Astrocyte (in vitro differentiated cells and primary cell): ENCODE results near the gene NR6A1. TPM values are rescaled to one million over a fixed set of nuclear protein-coding genes. Genes with fewer than 3 reads are reported as not detected.
A peak's percentile ranks its signal among the peaks of the same experiment; 100 is the strongest.

Source experiments
- DNase-seq: peaks from one replicate; pipeline ENCODE4 v3.0.0-alpha.2; 2010; ENCODE audit warnings: low read depth
- FAIRE-seq: peaks from 2 replicates; lab custom pipeline; 2011; peaks lifted over from hg19 to GRCh38; lab: Jason Lieb, UNC
- H2AFZ ChIP-seq: 2 replicates; pipeline ENCODE4 v1.6.0; 2012; ENCODE audit warnings: low read depth, low read length, inconsistent platforms
- H3K27ac ChIP-seq: 2 replicates; pipeline ENCODE4 v1.5.1; 2011; ENCODE audit warnings: low read depth, low read length, inconsistent platforms
- H3K27me3 ChIP-seq: 2 replicates; pipeline ENCODE4 v1.6.0; 2011; ENCODE audit warnings: low read length, inconsistent platforms; ENCODE audit not compliant: insufficient read depth
- H3K36me3 ChIP-seq: 2 replicates; pipeline ENCODE4 v1.5.1; 2011; ENCODE audit warnings: low read length, inconsistent platforms; ENCODE audit not compliant: insufficient read depth
- H3K4me1 ChIP-seq: 2 replicates; pipeline ENCODE4 v1.5.1; 2011; ENCODE audit warnings: low read length, inconsistent platforms; ENCODE audit not compliant: insufficient read depth
- H3K4me2 ChIP-seq: 2 replicates; pipeline ENCODE4 v1.6.0; 2012; ENCODE audit warnings: low read length, inconsistent platforms
- H3K4me3 ChIP-seq: 2 replicates; pipeline ENCODE4 v1.5.1; 2011; ENCODE audit warnings: low read depth, mild to moderate bottlenecking, low read length, inconsistent platforms; ENCODE audit not compliant: insufficient read depth
- H3K79me2 ChIP-seq: 2 replicates; pipeline ENCODE4 v1.6.0; 2012; ENCODE audit warnings: mild to moderate bottlenecking, low read length, inconsistent platforms; ENCODE audit not compliant: insufficient read depth
- H3K9ac ChIP-seq: 2 replicates; pipeline ENCODE4 v1.6.0; 2012; ENCODE audit warnings: mild to moderate bottlenecking, low read length, inconsistent platforms
- H3K9me3 ChIP-seq: 2 replicates; pipeline ENCODE4 v1.5.1; 2012; ENCODE audit warnings: low read depth, mild to moderate bottlenecking, low read length, inconsistent platforms; ENCODE audit not compliant: insufficient read depth
- H4K20me1 ChIP-seq: 2 replicates; pipeline ENCODE4 v1.6.0; 2012; ENCODE audit warnings: low read length, inconsistent platforms; ENCODE audit not compliant: insufficient read depth
- H3K27ac Mint-ChIP-seq: one replicate; pipeline ENCODE4 v1.8.0; 2021; ENCODE audit warnings: mild to moderate bottlenecking, mixed read lengths; ENCODE audit not compliant: unreplicated experiment
- H3K27me3 Mint-ChIP-seq: one replicate; pipeline ENCODE4 v1.8.0; 2021; ENCODE audit warnings: low read depth, mixed read lengths; ENCODE audit not compliant: unreplicated experiment
- H3K36me3 Mint-ChIP-seq: one replicate; pipeline ENCODE4 v1.8.0; 2021; ENCODE audit warnings: low read depth, mixed read lengths; ENCODE audit not compliant: unreplicated experiment
- H3K4me1 Mint-ChIP-seq: one replicate; pipeline ENCODE4 v1.8.0; 2021; ENCODE audit warnings: low read depth, mixed read lengths; ENCODE audit not compliant: unreplicated experiment
- H3K4me3 Mint-ChIP-seq: one replicate; pipeline ENCODE4 v1.8.0; 2021; ENCODE audit warnings: mild to moderate bottlenecking, moderate library complexity, mixed read lengths; ENCODE audit not compliant: unreplicated experiment
- H3K9me3 Mint-ChIP-seq: one replicate; pipeline ENCODE4 v1.8.0; 2021; ENCODE audit warnings: mild to moderate bottlenecking, mixed read lengths; ENCODE audit not compliant: unreplicated experiment
- EZH2 ChIP-seq: IDR thresholded peaks from 2 replicates; pipeline ENCODE4 v1.6.1; 2012; ENCODE audit warnings: mild to moderate bottlenecking, low read length, inconsistent platforms; ENCODE audit not compliant: insufficient read depth
- total RNA-seq: library from RNA; stranded (reverse); gene quantifications from 2 replicates; pipeline ENCODE4 v1.2.1, GENCODE V29; 2021
- TF ChIP-seq, protein P1 (sequence below): IDR thresholded peaks from 2 replicates; pipeline ENCODE4 v1.5.1; 2011; ENCODE audit warnings: low read depth, mild to moderate bottlenecking, inconsistent platforms, low read length, moderate library complexity; ENCODE audit not compliant: insufficient read depth

NR6A1 gene
- total RNA-seq, 1 donor from 2014 or later, result 20.8 TPM

DNA sequence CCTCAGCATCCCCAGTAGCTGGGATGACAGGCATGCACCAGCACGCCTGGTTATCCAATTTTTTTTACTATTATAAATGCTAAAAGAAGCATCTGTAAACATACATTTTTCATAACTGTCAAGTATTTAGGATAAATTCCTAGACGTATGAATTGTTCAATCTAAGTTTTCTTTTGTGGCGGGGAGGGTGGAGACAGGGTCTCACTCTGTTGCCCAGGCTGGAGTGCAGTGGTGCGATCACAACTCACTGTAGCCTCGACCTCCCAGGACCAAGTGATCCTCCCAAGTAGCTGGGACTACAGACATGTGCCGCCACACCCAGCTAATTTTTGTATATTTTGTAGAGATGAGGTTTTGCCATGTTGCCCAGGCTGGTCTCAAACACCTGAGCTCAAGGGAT lies 52.2 kb downstream of the NR6A1 start:
- TF ChIP-seq EZH2, result no peak
- TF ChIP-seq, protein P1, sequence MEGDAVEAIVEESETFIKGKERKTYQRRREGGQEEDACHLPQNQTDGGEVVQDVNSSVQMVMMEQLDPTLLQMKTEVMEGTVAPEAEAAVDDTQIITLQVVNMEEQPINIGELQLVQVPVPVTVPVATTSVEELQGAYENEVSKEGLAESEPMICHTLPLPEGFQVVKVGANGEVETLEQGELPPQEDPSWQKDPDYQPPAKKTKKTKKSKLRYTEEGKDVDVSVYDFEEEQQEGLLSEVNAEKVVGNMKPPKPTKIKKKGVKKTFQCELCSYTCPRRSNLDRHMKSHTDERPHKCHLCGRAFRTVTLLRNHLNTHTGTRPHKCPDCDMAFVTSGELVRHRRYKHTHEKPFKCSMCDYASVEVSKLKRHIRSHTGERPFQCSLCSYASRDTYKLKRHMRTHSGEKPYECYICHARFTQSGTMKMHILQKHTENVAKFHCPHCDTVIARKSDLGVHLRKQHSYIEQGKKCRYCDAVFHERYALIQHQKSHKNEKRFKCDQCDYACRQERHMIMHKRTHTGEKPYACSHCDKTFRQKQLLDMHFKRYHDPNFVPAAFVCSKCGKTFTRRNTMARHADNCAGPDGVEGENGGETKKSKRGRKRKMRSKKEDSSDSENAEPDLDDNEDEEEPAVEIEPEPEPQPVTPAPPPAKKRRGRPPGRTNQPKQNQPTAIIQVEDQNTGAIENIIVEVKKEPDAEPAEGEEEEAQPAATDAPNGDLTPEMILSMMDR, result no peak
- Histone ChIP-seq H3K36me3 (no peaks in the 10 kb centered on the region), H3K4me1 (peaks cover 14% of the 10 kb centered on the region), H3K27me3 (no peaks in the 10 kb centered on the region), H3K79me2 (no peaks in the 10 kb centered on the region), H3K9ac (no peak overlapping the region), H3K4me2 (no peak overlapping the region), H2AFZ (no peak overlapping the region), H4K20me1 (no peaks in the 10 kb centered on the region), H3K4me3 (no peak overlapping the region), H3K9me3 (no peaks in the 10 kb centered on the region), H3K27ac (no peak overlapping the region)
- H3K36me3 Mint-ChIP-seq, result peaks cover 2% of the 10 kb centered on the region
- H3K27me3 Mint-ChIP-seq, result no peaks in the 10 kb centered on the region
- H3K27ac Mint-ChIP-seq, result no peak overlapping the region
- FAIRE-seq (no peak), DNase-seq (no peak)
- H3K4me1 Mint-ChIP-seq, result peaks cover 17% of the 10 kb centered on the region
- H3K4me3 Mint-ChIP-seq, result no peak overlapping the region
- no peaks in the 10 kb centered on the region for H3K9me3 Mint-ChIP-seq

DNA sequence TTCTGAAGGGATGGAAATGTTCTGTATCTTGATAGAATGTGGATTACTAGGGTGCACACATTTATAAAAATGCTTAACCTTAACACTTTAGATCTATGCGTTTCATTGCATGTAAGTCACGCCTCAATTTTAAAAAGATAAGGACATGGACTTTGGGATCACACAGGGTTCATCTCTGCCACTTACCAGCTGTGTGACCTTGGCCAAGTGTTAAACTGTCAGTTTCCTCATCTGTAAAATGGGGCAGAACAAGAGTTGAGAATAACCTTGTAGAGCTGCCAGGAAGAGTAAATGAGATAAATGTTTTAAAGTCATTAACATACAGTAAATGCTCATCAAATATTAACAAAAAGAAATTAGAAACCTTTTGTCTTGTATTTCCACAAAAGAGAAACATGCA lies 53.5 kb downstream of the NR6A1 start:
- no peaks in the 10 kb centered on the region for H3K9me3 ChIP-seq
- no peaks in the 10 kb centered on the region for H3K27me3 ChIP-seq
- H3K9me3 Mint-ChIP-seq, result no peaks in the 10 kb centered on the region
- H3K27ac Mint-ChIP-seq, result no peak overlapping the region
- TF ChIP-seq, protein P1, result no peak
- TF ChIP-seq EZH2, result no peak
- H3K27me3 Mint-ChIP-seq, result no peaks in the 10 kb centered on the region
- no peaks in the 10 kb centered on the region for H3K79me2 ChIP-seq
- H3K4me1 Mint-ChIP-seq, result peaks cover 17% of the 10 kb centered on the region
- no peak overlapping the region for H3K4me2 ChIP-seq
- H3K9ac ChIP-seq, result no peak overlapping the region
- H3K36me3 ChIP-seq, result no peaks in the 10 kb centered on the region
- H3K4me3 ChIP-seq, result no peak overlapping the region
- H3K4me1 ChIP-seq, result peaks cover 14% of the 10 kb centered on the region
- no peak overlapping the region for H3K27ac ChIP-seq
- H4K20me1 ChIP-seq, result no peaks in the 10 kb centered on the region
- H3K36me3 Mint-ChIP-seq, result peaks cover 2% of the 10 kb centered on the region
- FAIRE-seq (no peak), DNase-seq (no peak)
- no peak overlapping the region for H3K4me3 Mint-ChIP-seq
- no peak overlapping the region for H2AFZ ChIP-seq

DNA sequence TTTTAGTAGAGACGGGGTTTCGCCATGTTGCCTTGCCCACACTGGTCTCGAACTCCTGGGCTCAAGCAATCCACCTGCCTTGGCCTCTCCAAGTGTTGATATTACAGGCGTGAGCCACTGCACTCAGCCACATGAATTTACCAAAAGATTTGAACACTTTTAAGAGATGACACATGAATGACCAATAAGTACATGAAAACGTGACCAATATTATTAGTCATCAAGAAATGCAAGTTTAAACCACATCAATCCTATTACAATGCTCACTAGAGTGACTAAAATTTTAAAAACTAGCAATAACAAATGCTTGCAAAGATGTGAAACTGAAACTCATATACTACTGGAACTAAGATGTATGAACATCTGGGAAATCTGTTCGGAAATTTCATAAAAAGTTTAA lies 54.3 kb downstream of the NR6A1 start:
- Mint-ChIP-seq H3K4me1 (peaks cover 17% of the 10 kb centered on the region), H3K27me3 (no peaks in the 10 kb centered on the region), H3K4me3 (no peak overlapping the region), H3K36me3 (peaks cover 2% of the 10 kb centered on the region), H3K9me3 (no peaks in the 10 kb centered on the region), H3K27ac (no peak overlapping the region)
- TF ChIP-seq EZH2, result no peak
- TF ChIP-seq, protein P1, result no peak
- Histone ChIP-seq H3K9me3 (no peaks in the 10 kb centered on the region), H3K4me1 (peaks cover 14% of the 10 kb centered on the region), H3K27ac (no peak overlapping the region), H3K4me2 (no peak overlapping the region), H3K36me3 (no peaks in the 10 kb centered on the region), H3K79me2 (no peaks in the 10 kb centered on the region), H3K9ac (no peak overlapping the region), H3K4me3 (no peak overlapping the region), H2AFZ (no peak overlapping the region), H4K20me1 (peaks cover 3% of the 10 kb centered on the region), H3K27me3 (no peaks in the 10 kb centered on the region)
- FAIRE-seq (no peak), DNase-seq (peak; percentile 65)
